Nephron progenitor cell (in vitro differentiated cells): Measurements from ENCODE around the gene NRIP1.
A peak's percentile ranks its signal among the peaks of the same experiment; 100 is the strongest.

Source experiments
- DNase-seq: peaks from one replicate; pipeline ENCODE4 v3.0.0; 2021
- H3K27ac Mint-ChIP-seq: 2 replicates; pipeline ENCODE4 v1.8.0; 2021; ENCODE audit warnings: mild to moderate bottlenecking, moderate library complexity, mixed read lengths
- H3K27me3 Mint-ChIP-seq: 2 replicates; pipeline ENCODE4 v1.8.0; 2021; ENCODE audit warnings: mild to moderate bottlenecking, low read depth, mixed read lengths; ENCODE audit not compliant: poor library complexity
- H3K36me3 Mint-ChIP-seq: 2 replicates; pipeline ENCODE4 v1.8.0; 2021; ENCODE audit warnings: low read depth, mixed read lengths
- H3K4me1 Mint-ChIP-seq: 2 replicates; pipeline ENCODE4 v1.8.0; 2021; ENCODE audit warnings: mixed read lengths
- H3K4me3 Mint-ChIP-seq: 2 replicates; pipeline ENCODE4 v1.8.0; 2021; ENCODE audit warnings: mild to moderate bottlenecking, moderate library complexity, mixed read lengths
- H3K9me3 Mint-ChIP-seq: 2 replicates; pipeline ENCODE4 v1.8.0; 2021; ENCODE audit warnings: mild to moderate bottlenecking, moderate library complexity, mixed read lengths
- CTCF ChIP-seq: fragments of 200-600 bp; sonication (generic); IDR thresholded peaks from 2 replicates; pipeline ENCODE4 v1.5.0; 2021; ENCODE audit warnings: antibody characterized with exemption

Gene NRIP1

GRCh38 chr21:15054089-15054488 lies 10.7 kb downstream of the NRIP1 start:
- no peak for DNase-seq
- no peak for TF ChIP-seq CTCF
- Mint-ChIP-seq H3K36me3 (peaks cover 73% of the 10 kb centered on the region), H3K4me1 (peaks cover 88% of the 10 kb centered on the region), H3K4me3 (no peak overlapping the region), H3K27me3 (peaks cover 4% of the 10 kb centered on the region), H3K27ac (peak overlapping the region; percentile 40), H3K9me3 (peaks cover 23% of the 10 kb centered on the region)

- DNase-seq, result no peak
- H3K9me3 Mint-ChIP-seq, result peaks cover 25% of the 10 kb centered on the region
- peaks cover 79% of the 10 kb centered on the region for H3K36me3 Mint-ChIP-seq
- peaks cover 83% of the 10 kb centered on the region for H3K4me1 Mint-ChIP-seq
- no peak overlapping the region for H3K27ac Mint-ChIP-seq
- peaks cover 4% of the 10 kb centered on the region for H3K27me3 Mint-ChIP-seq
- no peak overlapping the region for H3K4me3 Mint-ChIP-seq
- TF ChIP-seq CTCF, result no peak
These were observed 11.3 kb downstream of the NRIP1 start for GRCh38 chr21:15053500-15053899.

DNA sequence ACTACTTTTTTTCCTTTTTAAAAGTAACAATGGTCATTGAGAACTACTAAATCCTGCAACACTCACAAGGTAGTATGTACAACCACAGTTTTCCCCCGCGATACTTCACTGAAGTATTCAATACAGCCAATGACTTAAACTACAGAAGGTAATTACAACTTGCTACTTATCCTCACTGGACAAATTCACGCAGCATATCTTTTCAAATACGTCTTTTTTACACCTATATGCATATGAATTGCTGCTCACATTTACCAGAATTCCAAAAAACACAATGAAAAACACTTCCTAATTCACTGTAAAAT lies 12.4 kb downstream of the NRIP1 start:
- Mint-ChIP-seq H3K9me3 (peaks cover 36% of the 10 kb centered on the region), H3K27me3 (peaks cover 4% of the 10 kb centered on the region), H3K36me3 (peaks cover 90% of the 10 kb centered on the region), H3K4me1 (peaks cover 72% of the 10 kb centered on the region), H3K27ac (peak overlapping the region; percentile 34), H3K4me3 (peak overlapping the region; percentile 57)
- TF ChIP-seq CTCF, result no peak
- DNase-seq, result no peak

- H3K27me3 Mint-ChIP-seq, result peaks cover 4% of the 10 kb centered on the region
- H3K4me1 Mint-ChIP-seq, result peaks cover 66% of the 10 kb centered on the region
- H3K9me3 Mint-ChIP-seq, result peaks cover 39% of the 10 kb centered on the region
- peak overlapping the region; percentile 96 for H3K27ac Mint-ChIP-seq
- H3K36me3 Mint-ChIP-seq, result peaks cover 92% of the 10 kb centered on the region
- H3K4me3 Mint-ChIP-seq, result peak overlapping the region; percentile 57
- no peak for DNase-seq
- TF ChIP-seq CTCF, result no peak
These were observed 12.9 kb downstream of the NRIP1 start for GRCh38 chr21:15051644-15052458.

- peaks cover 92% of the 10 kb centered on the region for H3K36me3 Mint-ChIP-seq
- TF ChIP-seq CTCF, result no peak
- H3K9me3 Mint-ChIP-seq, result peaks cover 43% of the 10 kb centered on the region
- peak overlapping the region; percentile 57 for H3K4me3 Mint-ChIP-seq
- peaks cover 55% of the 10 kb centered on the region for H3K4me1 Mint-ChIP-seq
- peaks cover 2% of the 10 kb centered on the region for H3K27me3 Mint-ChIP-seq
- peak overlapping the region; percentile 96 for H3K27ac Mint-ChIP-seq
- DNase-seq, result no peak
These were observed 14.0 kb downstream of the NRIP1 start for GRCh38 chr21:15050568-15051377.
